ENCODE results near the gene ARHGAP15.
A peak's percentile ranks its signal among the peaks of the same experiment; 100 is the strongest.

The ARHGAP15 gene

GRCh38 chr2:143392358-143392757, 263.1 kb downstream of the ARHGAP15 start:
- no peak for DNase-seq (ENCODE audit: low read depth in 2 of 3, low spot score in 1 of 3)

GRCh38 chr2:143394062-143394461, 264.8 kb downstream of the ARHGAP15 start:
- DNase-seq (ENCODE audit: low read depth in 2 of 3, low spot score in 1 of 3) = no peak

DNA sequence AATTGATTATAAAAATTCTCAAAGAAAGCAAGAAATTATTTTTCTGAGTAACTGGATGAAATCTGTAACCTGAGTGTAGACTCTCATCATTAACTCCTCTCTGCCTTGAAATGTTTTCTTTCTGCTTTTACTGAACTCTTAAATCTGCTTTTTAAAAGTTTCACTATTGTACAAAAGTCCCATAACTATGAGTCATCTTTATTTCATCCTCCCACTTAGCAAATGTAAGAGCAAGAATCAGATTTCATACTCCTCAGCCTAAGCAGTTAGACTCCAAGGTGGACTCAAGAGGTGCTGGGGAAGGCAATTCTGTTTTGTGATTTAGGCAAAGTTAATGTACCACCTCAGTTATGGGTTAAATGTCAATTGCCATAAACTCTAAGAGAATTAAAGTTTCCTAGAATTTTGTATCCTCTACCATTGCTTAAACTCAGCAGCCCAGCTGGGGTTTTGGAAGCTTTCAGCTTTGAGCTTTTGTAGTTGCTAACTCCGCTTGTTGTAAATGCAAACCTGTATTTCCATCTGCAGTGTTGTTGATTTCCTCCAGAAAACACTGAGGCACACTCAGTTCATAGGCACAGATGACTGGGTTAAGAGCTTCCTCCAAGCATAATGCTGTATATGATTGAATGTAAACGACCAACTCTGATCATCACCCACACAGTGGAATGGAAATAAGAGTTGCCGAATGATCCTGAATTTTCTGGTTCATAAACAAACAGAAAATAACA, 268.8 kb downstream of the ARHGAP15 start:
- no peak for DNase-seq (ENCODE audit: low read depth in 2 of 3, low spot score in 1 of 3)

- no peak for DNase-seq (ENCODE audit: low read depth in 2 of 3, low spot score in 1 of 3)
Observed at GRCh38 chr2:143398781-143399180, 269.6 kb downstream of the ARHGAP15 start.

DNA sequence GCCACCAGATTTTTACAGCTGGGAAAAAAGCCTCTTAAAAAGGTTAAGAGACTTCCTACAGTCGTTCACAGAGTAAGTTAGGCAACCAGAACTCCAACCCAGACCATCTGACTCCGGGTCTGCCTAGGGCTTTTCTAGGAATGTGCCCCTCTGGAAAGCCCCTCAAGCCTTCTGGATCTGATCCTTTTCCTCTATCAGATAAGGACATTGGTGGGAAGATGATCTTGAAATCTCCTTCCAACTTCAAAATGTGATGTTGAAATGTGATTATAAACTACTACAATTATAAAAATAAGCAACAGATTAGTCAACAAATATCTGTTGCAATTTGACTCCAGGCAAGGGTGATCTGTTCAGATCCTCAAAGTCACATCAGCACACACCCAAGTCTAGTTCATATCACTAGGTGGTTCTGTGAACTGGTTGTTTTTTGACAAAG, 270.4 kb downstream of the ARHGAP15 start:
- DNase-seq (ENCODE audit: low read depth in 2 of 3, low spot score in 1 of 3) = no peak

DNA sequence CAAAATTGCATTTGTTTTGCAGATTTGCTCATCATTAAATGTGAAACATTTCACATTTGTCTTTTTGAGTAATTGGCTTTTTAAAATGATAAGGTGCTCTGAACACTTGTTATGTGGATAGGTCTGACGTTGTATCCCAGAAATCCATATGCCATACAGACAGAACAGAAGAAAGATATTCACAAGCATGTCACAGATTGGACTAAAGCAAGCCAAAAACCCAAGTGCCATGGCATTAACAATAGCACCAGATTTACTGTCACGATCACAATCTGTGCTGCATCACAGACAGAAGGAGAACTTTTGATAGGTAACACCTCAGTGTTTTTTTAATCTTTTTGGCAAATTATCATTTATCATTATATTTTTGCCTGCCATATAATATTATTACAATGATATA, 272.6 kb downstream of the ARHGAP15 start:
- DNase-seq (ENCODE audit: low read depth in 2 of 3, low spot score in 1 of 3) = no peak

GRCh38 chr2:143402451-143402850, 273.2 kb downstream of the ARHGAP15 start:
- no peak for DNase-seq (ENCODE audit: low read depth in 2 of 3, low spot score in 1 of 3)

DNA sequence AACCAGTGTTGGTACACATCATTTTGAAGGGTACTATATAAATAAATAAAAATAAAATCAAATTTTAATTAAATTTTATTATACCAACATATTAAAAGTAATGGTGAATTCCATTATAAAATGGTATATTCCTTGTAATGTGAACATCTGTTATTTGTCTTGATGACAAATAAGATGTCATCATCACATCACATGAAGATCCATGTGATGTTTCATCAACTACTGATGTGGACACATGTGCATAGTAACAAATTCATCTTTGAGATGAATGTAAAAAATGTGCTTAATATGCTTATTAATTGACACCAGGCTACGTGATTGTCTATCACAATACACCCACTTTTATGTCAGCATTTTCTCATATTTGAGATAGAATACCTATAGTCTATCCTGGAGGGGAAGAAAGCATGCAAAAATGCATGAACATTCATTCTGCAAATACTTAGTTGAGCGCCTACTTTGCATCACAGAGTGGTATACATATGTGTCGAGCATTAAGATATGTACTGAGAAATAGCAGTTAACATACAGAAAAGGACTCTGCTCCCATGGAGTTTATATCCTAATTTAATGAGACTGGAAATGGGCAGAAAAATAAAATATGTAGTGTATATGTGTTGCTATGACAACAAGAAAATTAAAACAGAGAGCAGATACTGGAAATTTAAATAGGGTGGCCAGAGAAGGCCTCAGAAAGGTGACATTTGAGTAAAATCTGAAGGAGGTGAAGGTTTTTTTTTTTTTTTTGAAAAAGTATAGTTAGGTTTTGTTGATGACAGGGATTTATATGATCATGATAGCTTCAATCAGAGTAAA, 281.1 kb downstream of the ARHGAP15 start:
- no peak for DNase-seq (ENCODE audit: low read depth in 2 of 3, low spot score in 1 of 3)

DNA sequence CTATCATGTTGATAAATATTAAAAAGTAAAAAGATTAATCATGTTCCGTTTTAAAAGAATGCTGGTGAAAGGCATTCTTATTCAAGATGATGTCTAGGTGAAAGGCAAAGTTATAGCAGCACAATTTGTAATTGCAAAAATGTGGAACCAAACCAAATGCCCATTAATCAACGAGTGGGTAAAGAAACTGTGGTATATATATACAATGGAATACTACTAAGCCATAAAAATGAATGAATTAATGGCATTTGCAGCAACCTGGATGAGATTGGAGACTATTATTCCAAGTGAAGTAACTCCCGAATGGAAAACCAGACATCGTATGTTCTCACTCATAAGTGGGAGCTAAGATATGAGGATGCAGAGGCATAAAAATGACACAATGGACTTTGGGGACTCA, 286.4 kb downstream of the ARHGAP15 start:
- DNase-seq (ENCODE audit: low read depth in 2 of 3, low spot score in 1 of 3) = no peak

DNA sequence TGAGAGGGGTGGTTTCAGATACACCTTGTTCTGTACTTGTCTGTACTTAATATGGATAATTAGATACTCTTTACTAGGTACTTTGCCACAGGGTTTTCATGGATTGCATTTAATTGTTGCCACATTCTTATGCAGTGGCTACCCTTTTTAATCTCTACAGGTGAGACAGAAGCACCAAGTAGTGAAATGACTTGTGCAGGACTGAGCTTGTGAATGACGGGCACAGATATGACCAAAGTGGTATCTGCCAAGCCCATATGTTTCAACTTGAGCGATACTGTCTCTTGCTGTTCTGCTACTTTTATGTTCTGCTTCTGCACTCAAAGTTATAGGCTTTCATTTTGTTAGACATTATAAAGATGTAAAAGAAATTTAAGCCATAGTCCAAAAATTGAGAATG, 288.2 kb downstream of the ARHGAP15 start:
- no peak for DNase-seq (ENCODE audit: low read depth in 2 of 3, low spot score in 1 of 3)

DNA sequence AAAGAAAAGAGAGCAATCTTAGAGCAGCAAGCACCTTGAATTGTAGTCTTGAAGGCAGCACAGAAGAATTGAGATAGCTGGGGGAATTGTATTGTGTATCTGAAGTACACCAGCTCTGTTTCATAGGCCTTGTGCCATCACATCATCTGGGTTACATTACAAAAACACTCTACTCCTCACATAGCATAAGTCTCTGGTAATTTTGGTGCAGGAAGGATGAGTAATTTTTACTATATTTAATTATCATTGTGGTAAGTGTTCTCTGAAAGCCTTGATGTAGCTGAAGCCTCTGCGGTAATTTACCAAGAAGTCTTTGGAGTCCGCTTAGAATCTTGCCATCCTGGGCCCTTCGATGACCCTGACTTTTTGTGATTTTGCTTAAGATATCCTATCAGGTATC, 291.1 kb downstream of the ARHGAP15 start:
- no peak for DNase-seq (ENCODE audit: low read depth in 2 of 3, low spot score in 1 of 3)

DNA sequence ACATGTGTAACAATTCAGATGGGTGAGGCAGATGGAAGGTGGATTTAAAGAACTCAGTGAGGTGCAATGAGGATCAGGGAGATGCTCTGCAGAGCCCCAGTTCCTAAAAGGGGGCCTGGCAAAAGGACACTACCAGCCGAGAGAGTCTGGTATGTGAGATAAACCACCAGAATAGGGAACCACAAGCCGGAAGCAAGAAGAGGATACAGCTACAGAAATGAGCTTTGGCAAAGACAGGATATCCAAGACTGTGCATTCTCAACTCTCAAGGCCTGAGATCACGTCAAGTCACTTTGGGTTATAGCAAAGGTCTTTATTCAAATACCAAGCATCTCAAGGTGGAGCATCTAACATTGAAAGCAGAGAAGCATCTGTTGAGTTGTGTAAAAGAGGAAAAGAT, 293.5 kb downstream of the ARHGAP15 start:
- no peak for DNase-seq (ENCODE audit: low read depth in 2 of 3, low spot score in 1 of 3)

DNA sequence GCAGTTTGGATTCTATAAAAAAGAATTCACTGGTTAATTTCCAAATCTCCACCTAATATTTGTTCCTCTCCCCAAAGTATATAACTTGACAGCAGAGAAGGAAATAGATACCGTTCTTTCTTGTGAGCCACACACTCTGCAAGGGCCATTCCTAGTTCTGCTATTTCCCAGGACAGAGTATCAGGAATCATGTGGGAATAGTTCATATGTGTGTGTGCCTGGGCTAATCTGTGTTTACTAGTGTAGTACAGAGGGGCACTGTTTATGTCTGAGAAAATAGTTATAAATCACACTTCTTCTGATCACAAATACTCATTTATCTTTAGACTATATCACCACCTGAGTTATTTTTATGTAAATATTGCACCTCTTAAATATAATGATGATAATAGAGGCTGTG, 296.7 kb downstream of the ARHGAP15 start:
- DNase-seq (ENCODE audit: low read depth in 2 of 3, low spot score in 1 of 3) = no peak

DNA sequence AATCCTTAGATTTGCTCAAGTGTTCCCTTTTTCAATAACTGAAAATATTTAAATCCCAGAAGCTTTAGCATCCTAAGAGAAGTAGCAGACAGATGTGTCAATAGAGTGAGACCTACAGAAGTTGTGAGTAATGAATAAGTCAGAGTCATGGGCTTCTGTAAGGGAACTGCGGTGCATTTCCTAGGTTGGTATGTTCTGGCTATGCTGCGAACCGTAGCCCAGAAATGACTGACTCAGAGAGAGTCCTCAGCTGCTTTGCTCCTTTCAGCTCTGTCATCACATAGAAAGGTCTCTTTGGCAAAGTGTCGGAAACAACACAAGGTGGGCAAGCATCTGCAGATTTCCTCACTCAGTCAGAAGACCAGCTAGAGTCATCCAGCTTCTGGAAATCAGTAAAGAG, 297.1 kb downstream of the ARHGAP15 start:
- no peak for DNase-seq (ENCODE audit: low read depth in 2 of 3, low spot score in 1 of 3)

DNA sequence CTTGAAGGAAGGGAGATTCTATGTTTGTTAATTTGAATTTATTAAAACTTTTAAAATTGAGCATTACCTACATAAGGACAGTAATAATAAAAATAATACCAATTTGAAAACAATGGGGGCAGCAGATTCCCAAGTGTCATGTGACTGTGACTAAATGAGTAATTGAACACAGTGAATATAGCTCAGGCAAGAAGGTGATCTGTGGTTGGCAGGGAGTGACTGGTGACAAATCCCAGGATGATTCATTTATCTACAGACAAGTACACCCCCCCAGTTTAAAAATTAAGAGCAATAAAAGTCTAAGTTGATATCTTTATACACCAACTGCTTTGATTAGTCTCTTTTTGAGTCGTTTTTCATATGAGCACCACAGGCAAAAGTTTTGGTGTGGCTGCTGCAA, 299.5 kb downstream of the ARHGAP15 start:
- peak in 1 of 3 donors; percentile 3 for DNase-seq (ENCODE audit: low read depth in 2 of 3, low spot score in 1 of 3)

DNA sequence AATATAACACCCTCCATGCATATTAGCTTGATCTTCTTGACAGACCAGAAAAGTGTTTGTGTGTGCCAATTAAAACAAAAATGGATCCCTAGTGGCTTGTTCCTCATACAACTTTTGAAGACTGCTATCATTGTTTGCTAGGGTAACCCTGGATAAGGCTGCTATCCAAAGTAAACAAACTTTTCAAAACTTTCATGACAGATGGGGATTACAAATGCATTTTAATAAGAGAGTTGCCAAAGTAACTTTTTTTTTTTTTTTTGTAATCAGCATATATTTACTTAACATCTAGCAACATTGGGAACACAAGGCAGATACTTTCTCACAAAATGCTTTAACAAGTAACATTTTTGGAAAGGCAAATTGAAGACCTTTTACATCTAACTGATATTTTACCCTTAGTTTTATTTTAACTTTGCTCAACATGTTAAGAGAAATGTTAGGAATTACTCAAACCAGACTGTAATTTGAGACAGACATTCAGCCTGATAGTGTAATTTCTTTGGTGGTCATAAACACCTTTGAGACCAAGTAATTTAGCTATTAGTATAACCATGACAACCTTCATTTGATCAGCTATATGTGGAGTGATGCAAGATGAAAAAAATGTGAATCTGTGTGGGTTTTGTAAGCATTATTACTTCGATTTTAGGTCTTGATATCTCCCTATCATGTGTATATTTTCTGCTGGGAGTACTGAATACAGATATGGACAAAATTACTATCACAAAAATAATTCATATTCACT, 300.9 kb downstream of the ARHGAP15 start:
- DNase-seq (ENCODE audit: low read depth in 2 of 3, low spot score in 1 of 3) = no peak

GRCh38 chr2:143431316-143431715, 302.1 kb downstream of the ARHGAP15 start:
- no peak for DNase-seq (ENCODE audit: low read depth in 2 of 3, low spot score in 1 of 3)

DNA sequence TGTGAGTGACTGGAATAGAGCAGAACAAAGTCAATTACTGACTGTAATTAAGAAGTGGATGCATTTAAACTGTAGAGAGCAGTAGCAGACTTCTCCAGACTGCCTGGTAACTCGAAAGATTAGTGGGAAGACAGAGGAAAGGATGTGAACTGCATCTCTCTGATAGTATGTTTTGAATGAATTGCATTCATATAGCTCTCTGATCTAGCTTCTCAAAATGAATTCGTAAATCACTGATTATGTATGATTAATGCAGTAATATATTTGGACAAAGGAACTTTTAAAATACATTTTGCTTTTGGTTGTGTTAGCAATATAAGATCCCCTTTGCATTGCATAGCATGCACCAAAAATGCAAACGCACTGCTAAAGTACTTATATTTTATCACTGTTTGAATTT, 304.0 kb downstream of the ARHGAP15 start:
- no peak for DNase-seq (ENCODE audit: low read depth in 2 of 3, low spot score in 1 of 3)

- no peak for DNase-seq (ENCODE audit: low read depth in 2 of 3, low spot score in 1 of 3)
Observed at GRCh38 chr2:143433840-143434239, 304.6 kb downstream of the ARHGAP15 start.

- DNase-seq (ENCODE audit: low read depth in 2 of 3, low spot score in 1 of 3) = no peak
Observed at GRCh38 chr2:143434445-143434844, 305.2 kb downstream of the ARHGAP15 start.

- DNase-seq (ENCODE audit: low read depth in 2 of 3, low spot score in 1 of 3) = no peak
Observed at GRCh38 chr2:143435131-143435530, 305.9 kb downstream of the ARHGAP15 start.

GRCh38 chr2:143436951-143437350, 307.7 kb downstream of the ARHGAP15 start:
- DNase-seq (ENCODE audit: low read depth in 2 of 3, low spot score in 1 of 3) = no peak

All from stimulated activated CD4-positive, alpha-beta T cell treated with anti-CD3 and anti-CD28 coated beads, Interleukin-12 subunit alpha, Interleukin-12 subunit beta, amount 100 ng/mL, for 48 hours (primary cell).